ENCODE measurements around the gene KRTAP29-1. TPM values are rescaled to one million over a fixed set of nuclear protein-coding genes. Genes with fewer than 3 reads are reported as not detected.

The KRTAP29-1 gene
- total RNA-seq, 1 experiment from 2014 or later: not detected

DNA sequence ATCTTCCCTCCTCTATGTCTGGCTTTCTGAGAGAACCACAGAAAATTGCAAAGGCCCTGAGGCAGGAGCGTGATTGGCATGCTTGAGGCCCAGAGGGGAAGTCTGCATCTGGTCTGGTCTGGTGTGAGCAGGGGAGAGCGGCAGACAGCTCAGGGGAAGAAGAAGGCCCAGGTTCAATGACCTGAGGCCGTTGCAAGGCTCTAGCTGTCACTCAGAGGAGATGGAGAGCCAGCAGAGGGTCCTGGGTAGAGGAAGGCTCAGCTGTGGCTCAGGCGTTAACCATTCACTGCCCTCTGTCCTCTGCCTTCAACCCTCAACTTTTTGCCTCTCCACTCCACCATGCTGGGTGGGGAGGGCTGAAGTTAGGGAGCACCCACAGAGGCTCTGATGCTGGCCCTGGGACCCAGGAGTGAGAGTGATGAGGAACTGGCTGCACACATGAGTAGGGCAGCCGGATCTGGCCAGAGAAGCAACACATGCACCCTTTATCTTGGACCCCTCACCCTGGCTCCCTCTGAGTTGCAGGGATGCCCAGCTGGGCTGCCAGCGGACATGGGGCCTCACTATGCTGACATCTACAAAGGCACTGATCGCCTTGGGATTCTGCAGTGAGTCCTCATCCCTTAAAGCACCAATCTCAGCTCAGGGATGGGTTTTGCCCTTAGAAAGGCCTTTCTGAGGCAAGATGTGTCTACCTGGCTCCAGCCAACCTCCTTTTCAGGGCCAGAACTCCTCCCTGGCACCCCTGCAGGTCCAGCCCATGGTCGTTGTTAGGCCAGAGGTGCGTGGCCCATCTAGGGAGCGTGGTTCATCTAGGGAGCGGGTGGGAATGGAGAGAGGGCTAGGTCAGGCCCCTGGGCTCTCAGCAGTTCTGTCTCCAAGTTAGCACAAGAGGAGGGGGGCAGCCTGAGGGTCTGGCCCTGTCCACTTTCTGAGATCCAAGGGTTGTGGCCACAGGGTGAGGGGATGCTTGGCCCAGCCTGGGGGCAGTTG lies 20.5 kb upstream of the KRTAP29-1 start (continued):
- TF ChIP-seq, protein P1, sequence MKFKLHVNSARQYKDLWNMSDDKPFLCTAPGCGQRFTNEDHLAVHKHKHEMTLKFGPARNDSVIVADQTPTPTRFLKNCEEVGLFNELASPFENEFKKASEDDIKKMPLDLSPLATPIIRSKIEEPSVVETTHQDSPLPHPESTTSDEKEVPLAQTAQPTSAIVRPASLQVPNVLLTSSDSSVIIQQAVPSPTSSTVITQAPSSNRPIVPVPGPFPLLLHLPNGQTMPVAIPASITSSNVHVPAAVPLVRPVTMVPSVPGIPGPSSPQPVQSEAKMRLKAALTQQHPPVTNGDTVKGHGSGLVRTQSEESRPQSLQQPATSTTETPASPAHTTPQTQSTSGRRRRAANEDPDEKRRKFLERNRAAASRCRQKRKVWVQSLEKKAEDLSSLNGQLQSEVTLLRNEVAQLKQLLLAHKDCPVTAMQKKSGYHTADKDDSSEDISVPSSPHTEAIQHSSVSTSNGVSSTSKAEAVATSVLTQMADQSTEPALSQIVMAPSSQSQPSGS (CRISPR knock-in tag; IDR thresholded peaks at IDR 0.05; ENCODE audit: borderline replicate concordance, low read depth): no peak
- no peak for TF ChIP-seq CBFB (CRISPR knock-in tag; IDR thresholded peaks at IDR 0.05; ENCODE audit: low read depth)
- TF ChIP-seq, protein P2, sequence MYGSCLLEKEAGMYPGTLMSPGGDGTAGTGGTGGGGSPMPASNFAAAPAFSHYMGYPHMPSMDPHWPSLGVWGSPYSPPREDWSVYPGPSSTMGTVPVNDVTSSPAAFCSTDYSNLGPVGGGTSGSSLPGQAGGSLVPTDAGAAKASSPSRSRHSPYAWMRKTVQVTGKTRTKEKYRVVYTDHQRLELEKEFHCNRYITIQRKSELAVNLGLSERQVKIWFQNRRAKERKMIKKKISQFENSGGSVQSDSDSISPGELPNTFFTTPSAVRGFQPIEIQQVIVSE (CRISPR knock-in tag; IDR thresholded peaks at IDR 0.05; ENCODE audit: borderline replicate concordance): no peak
- TF ChIP-seq, protein P3, sequence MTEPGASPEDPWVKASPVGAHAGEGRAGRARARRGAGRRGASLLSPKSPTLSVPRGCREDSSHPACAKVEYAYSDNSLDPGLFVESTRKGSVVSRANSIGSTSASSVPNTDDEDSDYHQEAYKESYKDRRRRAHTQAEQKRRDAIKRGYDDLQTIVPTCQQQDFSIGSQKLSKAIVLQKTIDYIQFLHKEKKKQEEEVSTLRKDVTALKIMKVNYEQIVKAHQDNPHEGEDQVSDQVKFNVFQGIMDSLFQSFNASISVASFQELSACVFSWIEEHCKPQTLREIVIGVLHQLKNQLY (CRISPR knock-in tag; IDR thresholded peaks at IDR 0.05): no peak
- TF ChIP-seq, protein P4, sequence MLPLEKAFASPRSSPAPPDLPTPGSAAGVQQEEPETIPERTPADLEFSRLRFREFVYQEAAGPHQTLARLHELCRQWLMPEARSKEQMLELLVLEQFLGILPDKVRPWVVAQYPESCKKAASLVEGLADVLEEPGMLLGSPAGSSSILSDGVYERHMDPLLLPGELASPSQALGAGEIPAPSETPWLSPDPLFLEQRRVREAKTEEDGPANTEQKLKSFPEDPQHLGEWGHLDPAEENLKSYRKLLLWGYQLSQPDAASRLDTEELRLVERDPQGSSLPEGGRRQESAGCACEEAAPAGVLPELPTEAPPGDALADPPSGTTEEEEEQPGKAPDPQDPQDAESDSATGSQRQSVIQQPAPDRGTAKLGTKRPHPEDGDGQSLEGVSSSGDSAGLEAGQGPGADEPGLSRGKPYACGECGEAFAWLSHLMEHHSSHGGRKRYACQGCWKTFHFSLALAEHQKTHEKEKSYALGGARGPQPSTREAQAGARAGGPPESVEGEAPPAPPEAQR (CRISPR knock-in tag; IDR thresholded peaks at IDR 0.05): no peak
- TF ChIP-seq, protein P5, sequence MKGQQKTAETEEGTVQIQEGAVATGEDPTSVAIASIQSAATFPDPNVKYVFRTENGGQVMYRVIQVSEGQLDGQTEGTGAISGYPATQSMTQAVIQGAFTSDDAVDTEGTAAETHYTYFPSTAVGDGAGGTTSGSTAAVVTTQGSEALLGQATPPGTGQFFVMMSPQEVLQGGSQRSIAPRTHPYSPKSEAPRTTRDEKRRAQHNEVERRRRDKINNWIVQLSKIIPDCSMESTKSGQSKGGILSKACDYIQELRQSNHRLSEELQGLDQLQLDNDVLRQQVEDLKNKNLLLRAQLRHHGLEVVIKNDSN (CRISPR knock-in tag; IDR thresholded peaks at IDR 0.05): no peak
- TF ChIP-seq, protein P6, sequence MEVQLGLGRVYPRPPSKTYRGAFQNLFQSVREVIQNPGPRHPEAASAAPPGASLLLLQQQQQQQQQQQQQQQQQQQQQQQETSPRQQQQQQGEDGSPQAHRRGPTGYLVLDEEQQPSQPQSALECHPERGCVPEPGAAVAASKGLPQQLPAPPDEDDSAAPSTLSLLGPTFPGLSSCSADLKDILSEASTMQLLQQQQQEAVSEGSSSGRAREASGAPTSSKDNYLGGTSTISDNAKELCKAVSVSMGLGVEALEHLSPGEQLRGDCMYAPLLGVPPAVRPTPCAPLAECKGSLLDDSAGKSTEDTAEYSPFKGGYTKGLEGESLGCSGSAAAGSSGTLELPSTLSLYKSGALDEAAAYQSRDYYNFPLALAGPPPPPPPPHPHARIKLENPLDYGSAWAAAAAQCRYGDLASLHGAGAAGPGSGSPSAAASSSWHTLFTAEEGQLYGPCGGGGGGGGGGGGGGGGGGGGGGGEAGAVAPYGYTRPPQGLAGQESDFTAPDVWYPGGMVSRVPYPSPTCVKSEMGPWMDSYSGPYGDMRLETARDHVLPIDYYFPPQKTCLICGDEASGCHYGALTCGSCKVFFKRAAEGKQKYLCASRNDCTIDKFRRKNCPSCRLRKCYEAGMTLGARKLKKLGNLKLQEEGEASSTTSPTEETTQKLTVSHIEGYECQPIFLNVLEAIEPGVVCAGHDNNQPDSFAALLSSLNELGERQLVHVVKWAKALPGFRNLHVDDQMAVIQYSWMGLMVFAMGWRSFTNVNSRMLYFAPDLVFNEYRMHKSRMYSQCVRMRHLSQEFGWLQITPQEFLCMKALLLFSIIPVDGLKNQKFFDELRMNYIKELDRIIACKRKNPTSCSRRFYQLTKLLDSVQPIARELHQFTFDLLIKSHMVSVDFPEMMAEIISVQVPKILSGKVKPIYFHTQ (CRISPR knock-in tag; IDR thresholded peaks at IDR 0.05): no peak
- no peak for TF ChIP-seq ZNF232 (CRISPR knock-in tag; IDR thresholded peaks at IDR 0.05)

DNA sequence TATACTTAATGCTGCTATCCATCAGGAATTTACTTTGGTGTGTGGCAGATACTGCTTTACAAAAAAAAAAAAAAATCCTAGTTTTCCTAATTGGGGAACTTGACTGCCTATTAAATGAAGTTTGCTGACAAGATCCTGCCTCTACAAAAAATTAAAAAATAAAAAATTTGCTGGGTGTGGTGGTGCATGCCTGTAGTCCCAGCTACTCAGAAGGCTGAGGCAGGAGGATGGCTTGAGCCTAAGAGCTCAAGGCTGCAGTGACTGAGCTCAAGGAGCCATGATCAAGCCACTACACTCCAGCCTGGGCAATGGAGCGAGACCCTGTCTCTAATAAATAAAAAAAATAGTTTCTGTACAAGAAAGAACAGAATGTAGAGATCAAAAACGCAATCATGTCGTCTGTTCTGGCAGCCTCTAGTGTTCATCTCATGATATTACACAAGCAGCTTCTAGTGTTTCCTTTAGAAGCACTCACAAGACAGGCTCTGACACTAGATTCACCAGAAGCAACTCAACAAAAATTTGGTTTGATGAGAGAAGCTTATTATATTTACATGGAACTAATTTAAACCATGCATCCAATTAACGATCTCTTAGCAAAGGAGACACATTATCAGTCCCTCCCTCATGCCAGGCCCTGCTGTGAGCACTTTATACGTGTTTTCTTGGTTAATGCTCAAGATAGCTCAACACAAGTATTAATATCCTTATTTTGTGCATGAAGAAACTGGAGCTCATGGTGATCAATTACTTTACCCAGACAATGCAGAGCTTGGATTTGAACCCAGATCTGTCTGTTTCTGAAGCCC lies 19.6 kb upstream of the KRTAP29-1 start:
- Mint-ChIP-seq H3K36me3 (peaks cover 14% of the 10 kb centered on the region; the same call in 1 of the 2 replicates), H3K9me3 (peaks cover 21% of the 10 kb centered on the region), H3K27ac (no peak overlapping the region), H3K4me3 (no peak overlapping the region), H3K4me1 (0 out of 2 replicates have a peak, but pooled peaks cover 3% of the 10 kb centered on the region), H3K27me3 (ENCODE audit: low read depth) (no peaks in the 10 kb centered on the region)
- POLR2A ChIA-PET: no interaction called here
- CTCF ChIA-PET: interaction anchor here (0.6 to 2.5 kb wide), 35 partner anchors 8 to 465 kb away, joined by 3 to 11 read pairs (median 3); partner anchors contain the start of genes EIF1, KRT39 and KRTAP16-1
- no peak for TF ChIP-seq CREM (CRISPR knock-in tag; IDR thresholded peaks at IDR 0.05)
- TF ChIP-seq, protein P7, sequence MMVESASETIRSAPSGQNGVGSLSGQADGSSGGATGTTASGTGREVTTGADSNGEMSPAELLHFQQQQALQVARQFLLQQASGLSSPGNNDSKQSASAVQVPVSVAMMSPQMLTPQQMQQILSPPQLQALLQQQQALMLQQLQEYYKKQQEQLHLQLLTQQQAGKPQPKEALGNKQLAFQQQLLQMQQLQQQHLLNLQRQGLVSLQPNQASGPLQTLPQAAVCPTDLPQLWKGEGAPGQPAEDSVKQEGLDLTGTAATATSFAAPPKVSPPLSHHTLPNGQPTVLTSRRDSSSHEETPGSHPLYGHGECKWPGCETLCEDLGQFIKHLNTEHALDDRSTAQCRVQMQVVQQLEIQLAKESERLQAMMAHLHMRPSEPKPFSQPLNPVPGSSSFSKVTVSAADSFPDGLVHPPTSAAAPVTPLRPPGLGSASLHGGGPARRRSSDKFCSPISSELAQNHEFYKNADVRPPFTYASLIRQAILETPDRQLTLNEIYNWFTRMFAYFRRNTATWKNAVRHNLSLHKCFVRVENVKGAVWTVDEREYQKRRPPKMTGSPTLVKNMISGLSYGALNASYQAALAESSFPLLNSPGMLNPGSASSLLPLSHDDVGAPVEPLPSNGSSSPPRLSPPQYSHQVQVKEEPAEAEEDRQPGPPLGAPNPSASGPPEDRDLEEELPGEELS (CRISPR knock-in tag; IDR thresholded peaks at IDR 0.05): no peak
- TF ChIP-seq, protein P8, sequence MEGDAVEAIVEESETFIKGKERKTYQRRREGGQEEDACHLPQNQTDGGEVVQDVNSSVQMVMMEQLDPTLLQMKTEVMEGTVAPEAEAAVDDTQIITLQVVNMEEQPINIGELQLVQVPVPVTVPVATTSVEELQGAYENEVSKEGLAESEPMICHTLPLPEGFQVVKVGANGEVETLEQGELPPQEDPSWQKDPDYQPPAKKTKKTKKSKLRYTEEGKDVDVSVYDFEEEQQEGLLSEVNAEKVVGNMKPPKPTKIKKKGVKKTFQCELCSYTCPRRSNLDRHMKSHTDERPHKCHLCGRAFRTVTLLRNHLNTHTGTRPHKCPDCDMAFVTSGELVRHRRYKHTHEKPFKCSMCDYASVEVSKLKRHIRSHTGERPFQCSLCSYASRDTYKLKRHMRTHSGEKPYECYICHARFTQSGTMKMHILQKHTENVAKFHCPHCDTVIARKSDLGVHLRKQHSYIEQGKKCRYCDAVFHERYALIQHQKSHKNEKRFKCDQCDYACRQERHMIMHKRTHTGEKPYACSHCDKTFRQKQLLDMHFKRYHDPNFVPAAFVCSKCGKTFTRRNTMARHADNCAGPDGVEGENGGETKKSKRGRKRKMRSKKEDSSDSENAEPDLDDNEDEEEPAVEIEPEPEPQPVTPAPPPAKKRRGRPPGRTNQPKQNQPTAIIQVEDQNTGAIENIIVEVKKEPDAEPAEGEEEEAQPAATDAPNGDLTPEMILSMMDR (IDR thresholded peaks at IDR 0.05): peak; percentile 64
- TF ChIP-seq ZNF121 (CRISPR knock-in tag; IDR thresholded peaks at IDR 0.05): peak; percentile 68; the same call in 1 of the 2 replicates
- peak; percentile 42; the same call in 1 of the 2 replicates for ATAC-seq
- no peak for DNase-seq (ENCODE audit: low spot score)

Data from WTC11 (cell line).